Measurements from ENCODE around the gene REEP3. TPM values are rescaled to one million over a fixed set of nuclear protein-coding genes. Genes with fewer than 3 reads are reported as not detected.

REEP3 gene
- total RNA-seq, 2 donors from 2014 or later: 20.8 to 22.1 TPM

GRCh38 chr10:63622097-63622496, 100.9 kb downstream of the REEP3 start:
- intact Hi-C loops (cut with DNase I): no loop called here
- 42 to 59% methylated on average over 2 of the region's 2 CpGs for WGBS, 2 donors
- no peak overlapping the region for H3K4me3 ChIP-seq
- H3K9me3 ChIP-seq: no peaks in the 10 kb centered on the region
- ATAC-seq (no peak), DNase-seq (no peak)
- H3K27me3 ChIP-seq: no peaks in the 10 kb centered on the region
- no peak overlapping the region for H3K27ac ChIP-seq
- H3K36me3 ChIP-seq (replicated peaks in 1 of 2; ENCODE audit: insufficient read depth in 1 of 2, low read depth in 2 of 2): no peaks in the 10 kb centered on the region
- H3K4me1 ChIP-seq: no peaks in the 10 kb centered on the region
- TF ChIP-seq CTCF (IDR thresholded peaks at IDR 0.05): no peak
- no peak for TF ChIP-seq POLR2A (IDR thresholded peaks at IDR 0.05)

- Histone ChIP-seq H3K4me1 (peaks cover 10% of the 10 kb centered on the region), H3K36me3 (replicated peaks in 1 of 2; ENCODE audit: insufficient read depth in 1 of 2, low read depth in 2 of 2) (no peaks in the 10 kb centered on the region), H3K9me3 (no peaks in the 10 kb centered on the region), H3K27me3 (no peaks in the 10 kb centered on the region), H3K27ac (no peak overlapping the region), H3K4me3 (no peak overlapping the region)
- TF ChIP-seq CTCF (IDR thresholded peaks at IDR 0.05) (no peak), POLR2A (IDR thresholded peaks at IDR 0.05) (no peak)
- ATAC-seq (no peak), DNase-seq (no peak)
- intact Hi-C loops (cut with DNase I): no loop called here
- 73 to 76% methylated on average over 2 of the region's 2 CpGs for WGBS, 2 donors
Measured at GRCh38 chr10:63624701-63625100, 103.5 kb downstream of the REEP3 start.

GRCh38 chr10:63627396-63627795, 106.2 kb downstream of the REEP3 start:
- Histone ChIP-seq H3K9me3 (no peaks in the 10 kb centered on the region), H3K27ac (no peak overlapping the region), H3K4me1 (peaks cover 18% of the 10 kb centered on the region), H3K4me3 (no peak overlapping the region), H3K36me3 (replicated peaks in 1 of 2; ENCODE audit: insufficient read depth in 1 of 2, low read depth in 2 of 2) (no peaks in the 10 kb centered on the region), H3K27me3 (no peaks in the 10 kb centered on the region)
- DNase-seq: no peak
- TF ChIP-seq CTCF (IDR thresholded peaks at IDR 0.05): no peak
- TF ChIP-seq POLR2A (IDR thresholded peaks at IDR 0.05): no peak
- 85 to 92% methylated on average over 8 of the region's 8 CpGs for WGBS, 2 donors
- intact Hi-C loops (cut with DNase I): no loop called here
- ATAC-seq: no peak

GRCh38 chr10:63627881-63628296, 106.7 kb downstream of the REEP3 start:
- H3K4me1 ChIP-seq: peaks cover 18% of the 10 kb centered on the region
- no peaks in the 10 kb centered on the region for H3K9me3 ChIP-seq
- H3K36me3 ChIP-seq (replicated peaks in 1 of 2; ENCODE audit: insufficient read depth in 1 of 2, low read depth in 2 of 2): no peaks in the 10 kb centered on the region
- no peaks in the 10 kb centered on the region for H3K27me3 ChIP-seq
- TF ChIP-seq POLR2A (IDR thresholded peaks at IDR 0.05): no peak
- TF ChIP-seq CTCF (IDR thresholded peaks at IDR 0.05): no peak
- ATAC-seq: no peak
- H3K27ac ChIP-seq: peak overlapping the region in 2 of 4 donors; percentile 98 to 100
- intact Hi-C loops (cut with DNase I): no loop called here
- DNase-seq: no peak
- 75 to 84% methylated on average over 2 of the region's 2 CpGs for WGBS, 2 donors
- no peak overlapping the region for H3K4me3 ChIP-seq

GRCh38 chr10:63628526-63629362, 107.5 kb downstream of the REEP3 start:
- 1 to 4% methylated on average over 16 of the region's 16 CpGs for WGBS, 2 donors
- Histone ChIP-seq H3K4me1 (peaks cover 18% of the 10 kb centered on the region), H3K36me3 (replicated peaks in 1 of 2; ENCODE audit: insufficient read depth in 1 of 2, low read depth in 2 of 2) (no peaks in the 10 kb centered on the region), H3K27me3 (no peaks in the 10 kb centered on the region), H3K4me3 (no peak overlapping the region), H3K27ac (peak overlapping the region; percentile 98 to 100 (median 100)), H3K9me3 (no peaks in the 10 kb centered on the region)
- no peak for TF ChIP-seq CTCF (IDR thresholded peaks at IDR 0.05)
- peak in 1 of 3 donors; percentile 4 for TF ChIP-seq POLR2A (IDR thresholded peaks at IDR 0.05)
- peak; percentile 59 to 73 (median 67) for DNase-seq
- ATAC-seq: peak; percentile 2
- intact Hi-C loops (cut with DNase I): no loop called here

All from body of pancreas (tissue), 4 donors.